H1 (cell line): ENCODE measurements around the gene GPR162. TPM values are rescaled to one million over a fixed set of nuclear protein-coding genes. Genes with fewer than 3 reads are reported as not detected.

Source experiments
- CTCF ChIA-PET: fragments of 300-600 bp; sonication (Branson Sonifier 250); formaldehyde crosslinking; loops from one replicate; lab custom pipeline; 2021; ENCODE audit not compliant: partially characterized antibody; lab: Charles Lee
- POLR2A ChIA-PET: fragments of 300-600 bp; sonication (Branson Sonifier 250); formaldehyde crosslinking; loops from one replicate; lab custom pipeline; 2021; ENCODE audit warnings: inconsistent platforms; ENCODE audit not compliant: partially characterized antibody; lab: Charles Lee
- DNase-seq, 2 experiments: peaks; one replicate each; pipeline versions ENCODE4 v3.0.0 to v3.0.0-alpha.2; 2010 to 2022; ENCODE audit warnings: low spot score in 2 of 2, low read depth in 1 of 2, mixed read lengths in 1 of 2
- FAIRE-seq: peaks from 2 replicates; lab custom pipeline; 2011; peaks lifted over from hg19 to GRCh38; lab: Jason Lieb, UNC
- H2AFZ ChIP-seq: 2 replicates; pipeline ENCODE4 v1.8.1; 2012; ENCODE audit warnings: low read length, inconsistent platforms
- H2AK5ac ChIP-seq: 2 replicates; pipeline ENCODE4 v1.6.1; 2013; ENCODE audit warnings: low read depth, low read length
- H2BK120ac ChIP-seq: replicated peaks from 2 replicates; pipeline ENCODE3; 2013; ENCODE audit warnings: low read depth, low read length, inconsistent platforms
- H2BK12ac ChIP-seq: 2 replicates; pipeline ENCODE4 v1.6.1; 2013; ENCODE audit warnings: low read depth, low read length
- H2BK15ac ChIP-seq: 2 replicates; pipeline ENCODE4 v1.6.1; 2013; ENCODE audit warnings: low read length
- H2BK20ac ChIP-seq: 2 replicates; pipeline ENCODE4 v1.6.1; 2013; ENCODE audit warnings: low read length
- H2BK5ac ChIP-seq: 2 replicates; pipeline ENCODE4 v1.6.1; 2013; ENCODE audit warnings: low read depth, low read length
- H3K14ac ChIP-seq: 2 replicates; pipeline ENCODE4 v1.6.1; 2013; ENCODE audit warnings: inconsistent platforms; ENCODE audit not compliant: insufficient read length
- H3K18ac ChIP-seq: 2 replicates; pipeline ENCODE4 v1.6.1; 2013; ENCODE audit warnings: low read length; ENCODE audit errors: extremely low read depth
- H3K23ac ChIP-seq: 2 replicates; pipeline ENCODE4 v1.6.1; 2013; ENCODE audit warnings: inconsistent platforms; ENCODE audit not compliant: insufficient read length
- H3K23me2 ChIP-seq: 2 replicates; pipeline ENCODE4 v1.6.1; 2013; ENCODE audit warnings: low read depth, low read length
- H3K27ac ChIP-seq: 2 replicates; pipeline ENCODE4 v1.6.1; 2011; ENCODE audit warnings: low read depth, low read length, inconsistent platforms
- H3K27me3 ChIP-seq, 4 experiments: replicated peaks in 1 of 4; 1 replicate in 1 of 4; 2 replicates in 3 of 4; pipeline versions ENCODE4 v1.6.1 to v1.8.1; 2011 to 2013; ENCODE audit warnings: low read length in 3 of 4, mild to moderate bottlenecking in 3 of 4, inconsistent platforms in 2 of 4, mixed read lengths in 2 of 4, moderate library complexity in 1 of 4; ENCODE audit not compliant: control insufficient read depth in 3 of 4, insufficient read depth in 3 of 4; ENCODE audit errors: extremely low read depth in 1 of 4
- H3K36me3 ChIP-seq, 4 experiments: 2 replicates each; pipeline versions ENCODE4 v1.6.1 to v1.8.1; 2011 to 2013; ENCODE audit warnings: mild to moderate bottlenecking in 4 of 4, low read length in 3 of 4, moderate library complexity in 2 of 4, control low read depth in 1 of 4, inconsistent platforms in 1 of 4; ENCODE audit not compliant: insufficient read depth in 4 of 4, control insufficient read depth in 2 of 4
- H3K4ac ChIP-seq: replicated peaks from 2 replicates; pipeline ENCODE3; 2013; ENCODE audit warnings: low read length, low read depth, mixed read lengths, inconsistent platforms; ENCODE audit not compliant: insufficient read length
- H3K4me1 ChIP-seq, 4 experiments: replicated peaks in 1 of 4; 1 replicate in 1 of 4; 2 replicates in 3 of 4; pipeline versions ENCODE4 v1.6.1 to v1.8.1; 2011 to 2013; ENCODE audit warnings: low read length in 3 of 4, inconsistent platforms in 2 of 4, mixed read lengths in 1 of 4; ENCODE audit not compliant: insufficient read depth in 4 of 4, control insufficient read depth in 3 of 4
- H3K4me2 ChIP-seq, 2 experiments: 2 replicates each; pipeline versions ENCODE4 v1.6.1 to v1.8.1; 2011 to 2013; ENCODE audit warnings: low read depth in 2 of 2, low read length in 2 of 2, control low read depth in 1 of 2, inconsistent platforms in 1 of 2, mild to moderate bottlenecking in 1 of 2; ENCODE audit not compliant: insufficient read depth in 1 of 2
- H3K4me3 ChIP-seq, 4 experiments: fragments of 200-600, 300-600 bp in 1 of 4; sonication (generic), shearing (Covaris generic), sonication (Bioruptor Twin) in 1 of 4; 2 replicates each; pipeline versions ENCODE4 v1.5.1 to v1.8.1; 2011 to 2016; ENCODE audit warnings: low read length in 4 of 4, low read depth in 3 of 4, control low read depth in 2 of 4, inconsistent platforms in 2 of 4, mild to moderate bottlenecking in 2 of 4, mixed read lengths in 1 of 4, moderate library complexity in 1 of 4; ENCODE audit not compliant: insufficient read depth in 2 of 4; ENCODE audit errors: extremely low read depth in 1 of 4
- H3K56ac ChIP-seq: replicated peaks from 2 replicates; pipeline ENCODE3; 2013; ENCODE audit warnings: low read depth, mild to moderate bottlenecking, mixed read lengths, low read length, inconsistent platforms; ENCODE audit not compliant: insufficient read length
- H3K79me1 ChIP-seq: 2 replicates; pipeline ENCODE4 v1.6.1; 2013; ENCODE audit warnings: low read depth, low read length, control low read depth
- H3K79me2 ChIP-seq, 2 experiments: 2 replicates each; pipeline versions ENCODE4 v1.6.1 to v1.8.1; 2012 to 2013; ENCODE audit warnings: low read length in 2 of 2, mild to moderate bottlenecking in 2 of 2, inconsistent platforms in 1 of 2; ENCODE audit not compliant: insufficient read depth in 2 of 2, control insufficient read depth in 1 of 2
- H3K9ac ChIP-seq, 4 experiments: replicated peaks in 1 of 4; 1 replicate in 1 of 4; 2 replicates in 3 of 4; pipeline versions ENCODE4 v1.6.1 to v1.8.1; 2011 to 2013; ENCODE audit warnings: low read depth in 3 of 4, low read length in 3 of 4, control low read depth in 2 of 4, mild to moderate bottlenecking in 2 of 4, moderate library complexity in 2 of 4, inconsistent platforms in 1 of 4; ENCODE audit errors: extremely low read depth in 1 of 4
- H3K9me3 ChIP-seq, 2 experiments: 2 replicates each; pipeline versions ENCODE4 v1.6.1 to v1.8.1; 2012 to 2013; ENCODE audit warnings: mild to moderate bottlenecking in 2 of 2, moderate library complexity in 2 of 2, control low read depth in 1 of 2, inconsistent platforms in 1 of 2, low read depth in 1 of 2, low read length in 1 of 2, mixed read lengths in 1 of 2; ENCODE audit not compliant: insufficient read depth in 2 of 2
- H4K20me1 ChIP-seq, 2 experiments: replicated peaks in 1 of 2; 2 replicates each; pipeline versions ENCODE3 to v1.8.1; 2011 to 2013; ENCODE audit warnings: inconsistent platforms in 2 of 2, low read length in 2 of 2, mild to moderate bottlenecking in 1 of 2; ENCODE audit not compliant: insufficient read depth in 2 of 2, control insufficient read depth in 1 of 2
- H4K5ac ChIP-seq: 2 replicates; pipeline ENCODE4 v1.6.1; 2013; ENCODE audit warnings: low read length, low read depth, mixed read lengths, inconsistent platforms; ENCODE audit not compliant: insufficient read length
- H4K8ac ChIP-seq: 2 replicates; pipeline ENCODE4 v1.8.0; 2013; ENCODE audit warnings: mild to moderate bottlenecking, moderate library complexity, low read length, inconsistent platforms; ENCODE audit not compliant: insufficient read depth; ENCODE audit errors: extremely low read depth
- H4K91ac ChIP-seq: replicated peaks from 2 replicates; pipeline ENCODE3; 2013; ENCODE audit warnings: low read length, mixed read lengths, inconsistent platforms; ENCODE audit not compliant: insufficient read length
- CBX5 ChIP-seq: fragments of 300-800, 300-1000 bp; sonication (generic); IDR thresholded peaks from 2 replicates; pipeline ENCODE4 v1.7.1; 2016; ENCODE audit warnings: antibody characterized with exemption, low read length, low read depth
- CREB1 ChIP-seq: IDR thresholded peaks from 2 replicates; pipeline ENCODE4 v1.6.1; 2012; ENCODE audit warnings: inconsistent platforms
- EGR1 ChIP-seq: IDR thresholded peaks from 2 replicates; pipeline ENCODE4 v1.6.1; 2011; ENCODE audit warnings: low read depth, low read length, borderline replicate concordance
- WGBS, 2 experiments: shearing (Covaris generic) in 1 of 2; methylation state at CpG; one replicate each; pipeline versions ENCODE4 v1.1.6 to v1.1.7; 2013 to 2015; ENCODE audit warnings: low lambda C conversion rate in 2 of 2, mixed read lengths in 2 of 2, inconsistent platforms in 1 of 2, low coverage in 1 of 2, missing lambda C conversion rate in 1 of 2; ENCODE audit not compliant: insufficient replicate concordance in 2 of 2, insufficient coverage in 1 of 2, insufficient read length in 1 of 2; ENCODE audit errors: extremely low coverage in 1 of 2, missing lambda C conversion rate in 1 of 2; 5-methylcytosine and 5-hydroxymethylcytosine counted together
- polyA plus RNA-seq, 7 experiments: library from polyadenylated mRNA; depleted of rRNA in 3 of 7; stranded (reverse) in 5 of 7; unstranded in 2 of 7; fragments of >200 nt in 5 of 7; fragments of 200-250 nt in 2 of 7; gene quantifications; 1 replicate in 5 of 7; 2 replicates in 1 of 7; 4 replicates in 1 of 7; pipeline versions ENCODE4 v1.2.1 to v1.2.3, GENCODE V29; 2011 to 2013; ENCODE audit warnings: missing spikeins in 2 of 7, mixed read lengths in 2 of 7
- total RNA-seq: library from RNA; stranded (reverse); fragmentation: NEBNext Ultra II Directional; extraction: Animal tissue kit (Norgen Biotek cat#: 25700); gene quantifications from 2 replicates; pipeline ENCODE4 v1.2.1, GENCODE V29; 2021

Gene GPR162
- total and polyA plus RNA-seq, 2 of the 8 experiments (the other 6 are each of a cell fraction or from before 2014, with no cell fraction given): 7.3 to 8.8 TPM

GRCh38 chr12:6866163-6866919, 44.7 kb downstream of the GPR162 start:
- Histone ChIP-seq H2AFZ (no peak overlapping the region), H3K27ac (no peak overlapping the region)

More at GRCh38 chr12:6866163-6866919, 44.7 kb downstream of the GPR162 start:
- ChIA-PET POLR2A (interaction anchor here (0.7 to 18.9 kb wide), 29 partner anchors 8 to 325 kb away, joined by 3 to 588 read pairs (median 6); partner anchors contain the start of genes ATN1, C12orf57, CDCA3 and COPS7A), CTCF (interaction anchor here (0.7 to 10.4 kb wide), 13 partner anchors 11 to 245 kb away, joined by 3 to 216 read pairs (median 4); partner anchors contain the start of genes C12orf57, RNU7-1 and USP5)
- H3K14ac ChIP-seq: no peak overlapping the region
- H4K8ac ChIP-seq: no peak overlapping the region; the same call in 1 of the 2 replicates
- H4K5ac ChIP-seq: peak overlapping the region; percentile 26
- peak overlapping the region; percentile 89 to 94 for H3K4me2 ChIP-seq
- peak overlapping the region; percentile 47; the same call in 1 of the 2 replicates for H2BK5ac ChIP-seq
- H2BK20ac ChIP-seq: no peak overlapping the region
- H3K9ac ChIP-seq: peak overlapping the region in 2 of 4 experiments; percentile 35 to 53; a peak in 2 of 7 replicates
- peaks cover 7 to 39% (median 20%) of the 10 kb centered on the region in 4 experiments for H3K4me1 ChIP-seq
- WGBS, 2 experiments: 53% methylated on average over 19 of the region's 19 CpGs; no CpG with 5 or more reads in 1 of the 2 experiments
- H2BK120ac ChIP-seq: no peak overlapping the region
- no peaks in the 10 kb centered on the region for H3K9me3 ChIP-seq
- peak in 1 of 2 experiments; percentile 68 for DNase-seq
- no peaks in the 10 kb centered on the region for H3K27me3 ChIP-seq
- 0 out of 2 replicates have a peak, but pooled peaks cover 4% of the 10 kb centered on the region for H3K79me1 ChIP-seq
- H3K4ac ChIP-seq: peak overlapping the region; percentile 57
- peak overlapping the region; percentile 48 for H4K91ac ChIP-seq
- FAIRE-seq: no peak
- H2AK5ac ChIP-seq: no peak overlapping the region
- peaks cover 17 to 22% of the 10 kb centered on the region in 2 experiments for H4K20me1 ChIP-seq
- peak overlapping the region; percentile 88; the same call in 1 of the 2 replicates for H2BK15ac ChIP-seq
- H3K36me3 ChIP-seq: peaks cover 14 to 55% (median 34%) of the 10 kb centered on the region in 4 experiments
- peaks cover 0 to 22% of the 10 kb centered on the region in 2 experiments; a peak in 2 of 4 replicates for H3K79me2 ChIP-seq
- peak overlapping the region; percentile 94 for H3K18ac ChIP-seq
- no peak overlapping the region for H3K23ac ChIP-seq
- peak overlapping the region; percentile 40 to 98 (median 67) for H3K4me3 ChIP-seq
- peak; percentile 70; the same call in 1 of the 2 replicates for TF ChIP-seq EGR1
- TF ChIP-seq CBX5: no peak
- 0 out of 2 replicates have a peak, but pooled peaks have one; percentile 11 for TF ChIP-seq CREB1
- H3K56ac ChIP-seq: no peak overlapping the region
- H2BK12ac ChIP-seq: no peak overlapping the region
- H3K23me2 ChIP-seq: peaks cover 11% of the 10 kb centered on the region
